ENCODE data around the gene LURAP1L. TPM values are rescaled to one million over a fixed set of nuclear protein-coding genes. Genes with fewer than 3 reads are reported as not detected.

LURAP1L gene
- total and polyA plus RNA-seq, 2 of the 4 experiments (the other 2 are of a cell fraction): 6.1 to 10.6 TPM

GRCh38 chr9:12739014-12739652, 35.7 kb upstream of the LURAP1L start:
- H3K27ac ChIP-seq (ENCODE audit: insufficient read depth, low read length): no peak overlapping the region
- H3K56ac ChIP-seq (ENCODE audit: extremely low read depth, insufficient read depth, low read length): no peak overlapping the region
- H3K27me3 ChIP-seq (ENCODE audit: control insufficient read depth, insufficient read depth, low read length): no peaks in the 10 kb centered on the region; the same call in 1 of the 2 replicates
- no peak overlapping the region for H3K4me3 ChIP-seq (ENCODE audit: insufficient read depth, low read depth, low read length)
- H3K4me1 ChIP-seq (ENCODE audit: control insufficient read depth, insufficient read depth, low read length): 0 out of 2 replicates have a peak, but pooled peaks cover 2% of the 10 kb centered on the region
- H3K18ac ChIP-seq (ENCODE audit: low read depth, low read length): no peak overlapping the region
- H4K20me1 ChIP-seq (ENCODE audit: insufficient read depth, low read length): no peaks in the 10 kb centered on the region
- H3K9me3 ChIP-seq (ENCODE audit: control insufficient read depth, insufficient read depth, low read length): peaks cover 6% of the 10 kb centered on the region
- H3K4ac ChIP-seq (ENCODE audit: low read depth, low read length): no peak overlapping the region
- BruUV-seq (replicated peaks): no TSS peak
- H3K79me1 ChIP-seq (ENCODE audit: low read depth in 1 of 2, low read length in 2 of 2): no peaks in the 10 kb centered on the region
- no peak overlapping the region for H2AFZ ChIP-seq (replicated peaks; ENCODE audit: low read length, poor library complexity)
- H2AK5ac ChIP-seq (ENCODE audit: low read depth, low read length): no peak overlapping the region
- peak; percentile 61 for ATAC-seq (ENCODE audit: low read depth)
- no peak overlapping the region for H3K4me2 ChIP-seq (ENCODE audit: low read depth, low read length)
- intact Hi-C loops (cut with micrococcal nuclease) (no loop called here), in situ Hi-C loops (cut with MboI; ENCODE audit: low sequenced_read_pairs) (no loop called here), dilution Hi-C loops (cut with HindIII; ENCODE audit: low sequenced_read_pairs, unreplicated experiment) (no loop called here)
- ChIA-PET POLR2A (ENCODE audit: unreplicated experiment) (no interaction called here), CTCF (no interaction called here)
- no peak overlapping the region for H4K8ac ChIP-seq (ENCODE audit: low read depth in 2 of 2, low read length in 2 of 2)
- no peak overlapping the region for H2BK120ac ChIP-seq (ENCODE audit: low read depth, low read length)
- no peaks in the 10 kb centered on the region for H3K36me3 ChIP-seq (ENCODE audit: control insufficient read depth, insufficient read depth, low read length)
- H3K9ac ChIP-seq (ENCODE audit: low read depth, low read length): no peak overlapping the region
- no peaks in the 10 kb centered on the region for H3K9me1 ChIP-seq (ENCODE audit: insufficient read depth, low read length)
- H3K23ac ChIP-seq (ENCODE audit: low read depth, low read length): no peak overlapping the region
- no peak overlapping the region for H4K5ac ChIP-seq (ENCODE audit: low read depth, low read length)
- TF ChIP-seq POLR2A (IDR thresholded peaks at IDR 0.05; ENCODE audit: low read depth, low read length) (no peak), CHD1 (IDR thresholded peaks at IDR 0.05; ENCODE audit: low read depth, low read length) (no peak), MXI1 (IDR thresholded peaks at IDR 0.05; ENCODE audit: borderline replicate concordance, low read depth, low read length) (no peak), MAFK (IDR thresholded peaks at IDR 0.05; ENCODE audit: low read depth, low read length) (no peak), USF2 (IDR thresholded peaks at IDR 0.05; ENCODE audit: low read depth, low read length) (no peak), RCOR1 (IDR thresholded peaks at IDR 0.05; ENCODE audit: insufficient replicate concordance, low read length) (no peak), MAZ (IDR thresholded peaks at IDR 0.05; ENCODE audit: borderline replicate concordance, low read depth, low read length) (no peak), RAD21 (IDR thresholded peaks at IDR 0.05; ENCODE audit: low read length) (no peak), NFE2L2 (IDR thresholded peaks at IDR 0.05; ENCODE audit: low read depth, low read length) (no peak), SMC3 (IDR thresholded peaks at IDR 0.05; ENCODE audit: low read depth, low read length) (no peak), BHLHE40 (IDR thresholded peaks at IDR 0.05; ENCODE audit: low read depth, low read length) (no peak), FOS (IDR thresholded peaks at IDR 0.05; ENCODE audit: low read depth, low read length) (no peak), ELK1 (IDR thresholded peaks at IDR 0.05; ENCODE audit: borderline replicate concordance, low read depth, low read length) (no peak), RFX5 (IDR thresholded peaks at IDR 0.05; ENCODE audit: low read depth, low read length) (no peak), CEBPB (IDR thresholded peaks at IDR 0.05; ENCODE audit: low read depth, low read length) (no peak), CTCF (conservative IDR thresholded peaks at IDR 0.05; ENCODE audit: low read depth, low read length) (no peak)
- H2BK15ac ChIP-seq (ENCODE audit: low read depth, low read length): no peak overlapping the region
- DNase-seq: peak; percentile 36
- no peak overlapping the region for H3K14ac ChIP-seq (replicated peaks; ENCODE audit: low read depth, low read length)
- no peak overlapping the region for H2BK5ac ChIP-seq (ENCODE audit: low read depth, low read length, poor library complexity, severe bottlenecking)
- H2BK20ac ChIP-seq (ENCODE audit: low read depth, low read length): no peak overlapping the region
- H2AK9ac ChIP-seq (replicated peaks; ENCODE audit: low read depth, low read length, poor library complexity): no peak overlapping the region
- no peak overlapping the region for H4K91ac ChIP-seq (ENCODE audit: insufficient read depth, low read depth, low read length)

Data from IMR-90 (cell line).